Lower leg skin (tissue), 4 donors: ENCODE results near the gene P2RX6. TPM values are rescaled to one million over a fixed set of nuclear protein-coding genes. Genes with fewer than 3 reads are reported as not detected.

Source experiments
- DNase-seq, 2 donors: peaks; one replicate each; pipeline ENCODE4 v3.0.0-alpha.2; 2019; ENCODE audit warnings: low spot score in 2 of 2
- H3K4me3 ChIP-seq: fragments of 200-600 bp; sonication (generic); 2 replicates; pipeline ENCODE4 v1.5.1; 2017; ENCODE audit warnings: mild to moderate bottlenecking, low read depth; ENCODE audit not compliant: poor library complexity, severe bottlenecking
- POLR2A ChIP-seq, 2 donors: fragments of 450-650 bp; IDR thresholded peaks; one replicate each; pipeline ENCODE4 v1.6.1; 2016 to 2017; ENCODE audit warnings: antibody characterized with exemption in 2 of 2, mild to moderate bottlenecking in 1 of 2, moderate library complexity in 1 of 2
- WGBS, 2 donors: methylation state at CpG; one replicate each; pipeline ENCODE4 v1.1.5; 2018; 5-methylcytosine and 5-hydroxymethylcytosine counted together
- intact Hi-C: fragments of 100-400 bp; cut with DNase I; formaldehyde crosslinking; loops from one replicate; pipeline ENCODE4 v1.15.0; 2023; ENCODE audit warnings: low total_unique reads
- total RNA-seq, 4 donors: library from RNA; depleted of rRNA; stranded (reverse); fragments of >200 nt; gene quantifications; one replicate each; pipeline ENCODE4 v1.1.0, GENCODE V29; 2016
- TF ChIP-seq, protein P1 (sequence below), 3 donors: fragments of 450-650 bp; IDR thresholded peaks; one replicate each; pipeline ENCODE4 v1.5.1; 2016; ENCODE audit warnings: antibody characterized with exemption in 3 of 3, mild to moderate bottlenecking in 3 of 3, moderate library complexity in 2 of 3

P2RX6 gene
- total RNA-seq, 4 donors from 2014 or later, result 0.12 to 2.6 (median 0.87) TPM

DNA sequence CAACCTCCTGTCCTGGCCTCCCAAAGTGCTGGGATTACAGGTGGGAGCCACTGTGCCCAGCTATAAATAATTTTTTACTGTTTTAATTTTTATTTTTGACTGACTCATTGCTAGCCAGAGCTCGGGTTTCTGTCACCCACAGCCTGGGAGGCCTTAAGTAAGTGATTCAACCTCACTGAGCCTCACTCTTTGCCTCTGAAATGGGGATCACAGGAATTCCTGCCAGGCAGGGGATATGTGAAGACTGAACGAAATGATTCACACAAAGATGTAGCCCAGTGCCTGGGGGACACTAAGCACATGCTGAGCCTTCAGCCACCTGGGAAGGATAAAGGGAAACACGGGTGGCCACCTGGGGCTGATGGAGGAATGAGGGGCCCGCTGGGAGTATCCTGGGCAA, 27.0 kb downstream of the P2RX6 start:
- TF ChIP-seq, protein P1, sequence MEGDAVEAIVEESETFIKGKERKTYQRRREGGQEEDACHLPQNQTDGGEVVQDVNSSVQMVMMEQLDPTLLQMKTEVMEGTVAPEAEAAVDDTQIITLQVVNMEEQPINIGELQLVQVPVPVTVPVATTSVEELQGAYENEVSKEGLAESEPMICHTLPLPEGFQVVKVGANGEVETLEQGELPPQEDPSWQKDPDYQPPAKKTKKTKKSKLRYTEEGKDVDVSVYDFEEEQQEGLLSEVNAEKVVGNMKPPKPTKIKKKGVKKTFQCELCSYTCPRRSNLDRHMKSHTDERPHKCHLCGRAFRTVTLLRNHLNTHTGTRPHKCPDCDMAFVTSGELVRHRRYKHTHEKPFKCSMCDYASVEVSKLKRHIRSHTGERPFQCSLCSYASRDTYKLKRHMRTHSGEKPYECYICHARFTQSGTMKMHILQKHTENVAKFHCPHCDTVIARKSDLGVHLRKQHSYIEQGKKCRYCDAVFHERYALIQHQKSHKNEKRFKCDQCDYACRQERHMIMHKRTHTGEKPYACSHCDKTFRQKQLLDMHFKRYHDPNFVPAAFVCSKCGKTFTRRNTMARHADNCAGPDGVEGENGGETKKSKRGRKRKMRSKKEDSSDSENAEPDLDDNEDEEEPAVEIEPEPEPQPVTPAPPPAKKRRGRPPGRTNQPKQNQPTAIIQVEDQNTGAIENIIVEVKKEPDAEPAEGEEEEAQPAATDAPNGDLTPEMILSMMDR (IDR thresholded peaks at IDR 0.05), result no peak
- TF ChIP-seq POLR2A (IDR thresholded peaks at IDR 0.05), result no peak
- 77 to 78% methylated on average over 4 of the region's 4 CpGs for WGBS, 2 donors
- DNase-seq, result no peak
- no peak overlapping the region for H3K4me3 ChIP-seq
- intact Hi-C loops, result no loop called here

DNA sequence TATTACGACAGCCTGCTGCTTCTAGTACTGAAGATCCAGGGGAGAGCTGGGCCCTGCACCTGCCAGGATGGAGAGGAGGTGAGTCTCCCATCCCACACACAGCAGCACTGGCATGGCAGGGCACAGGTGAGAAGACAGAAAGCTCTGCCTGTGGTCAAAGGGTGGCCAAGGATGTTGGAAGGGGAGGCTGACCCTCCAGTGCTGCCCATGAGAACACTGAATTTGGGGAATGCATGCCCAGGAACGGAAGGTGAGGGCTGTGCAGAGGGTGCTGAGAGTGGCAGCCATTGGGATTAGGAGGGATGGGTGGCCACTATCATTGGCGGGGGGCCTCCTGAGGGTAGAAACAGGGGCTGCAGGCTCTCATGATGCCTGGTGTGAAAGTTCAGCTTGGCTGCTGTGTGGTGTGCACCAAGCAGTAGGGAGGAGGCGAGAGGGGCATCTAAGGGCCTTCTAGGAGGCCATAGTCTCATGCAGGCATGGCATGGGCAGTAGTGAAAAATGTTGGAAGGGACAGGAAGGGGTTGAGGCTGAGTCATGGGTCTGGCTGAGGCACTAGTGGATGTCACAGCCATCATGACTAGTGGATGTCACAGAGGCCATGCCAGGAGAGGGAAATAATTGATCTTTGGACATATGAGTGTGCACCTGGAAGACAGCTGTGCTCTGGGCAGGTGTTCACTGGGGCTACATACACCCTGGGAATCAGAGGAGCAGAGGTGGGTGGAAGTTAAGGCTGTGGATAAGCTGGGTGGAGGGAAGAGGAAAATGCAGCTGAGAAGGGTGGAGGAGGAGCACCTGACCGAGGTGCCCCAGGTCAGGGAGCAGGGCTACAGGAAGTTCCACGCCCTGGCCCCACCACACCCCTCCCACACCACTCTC, 28.3 kb downstream of the P2RX6 start:
- 78 to 81% methylated on average over 6 of the region's 6 CpGs for WGBS, 2 donors
- intact Hi-C loops, result no loop called here
- no peak overlapping the region for H3K4me3 ChIP-seq
- no peak for DNase-seq
- TF ChIP-seq POLR2A (IDR thresholded peaks at IDR 0.05), result no peak
- TF ChIP-seq, protein P1 (IDR thresholded peaks at IDR 0.05), result no peak

DNA sequence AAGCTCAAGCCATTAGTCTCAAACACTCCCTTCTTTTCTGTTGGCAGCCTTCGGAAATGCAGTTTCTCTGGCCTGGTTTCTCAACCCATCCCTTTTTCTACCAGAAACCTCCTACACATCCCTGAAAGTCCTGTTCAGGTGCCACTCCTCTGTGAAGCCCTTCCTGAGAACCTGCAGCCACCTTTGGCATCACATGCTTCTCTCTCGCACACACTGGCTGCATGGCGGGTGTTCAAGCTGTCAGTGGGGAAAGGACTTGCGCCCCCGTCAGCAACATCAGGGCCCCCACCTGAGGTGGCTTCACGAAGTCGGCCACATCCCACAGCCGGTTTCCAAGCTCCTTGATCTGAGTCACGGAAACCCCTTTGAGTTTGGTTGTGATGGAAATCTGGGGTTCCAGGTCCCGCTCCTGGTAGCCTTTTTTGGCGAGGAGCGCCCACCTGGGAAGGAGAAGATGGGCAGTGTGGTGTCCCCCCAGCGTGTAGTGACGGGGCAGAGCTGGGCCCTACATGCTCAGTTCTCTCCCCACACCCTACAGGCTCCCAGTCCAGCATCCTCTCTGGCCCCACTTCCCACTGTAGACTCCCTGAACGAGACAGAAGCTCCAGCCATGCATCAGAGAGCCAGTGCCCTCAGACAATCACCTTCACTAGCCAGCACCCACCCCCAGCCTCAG, 29.0 kb downstream of the P2RX6 start:
- TF ChIP-seq POLR2A (IDR thresholded peaks at IDR 0.05), result no peak
- TF ChIP-seq, protein P1 (IDR thresholded peaks at IDR 0.05), result no peak
- 86% methylated on average over 15 of the region's 15 CpGs for WGBS, 2 donors
- intact Hi-C loops, result no loop called here
- no peak overlapping the region for H3K4me3 ChIP-seq
- DNase-seq, result no peak

DNA sequence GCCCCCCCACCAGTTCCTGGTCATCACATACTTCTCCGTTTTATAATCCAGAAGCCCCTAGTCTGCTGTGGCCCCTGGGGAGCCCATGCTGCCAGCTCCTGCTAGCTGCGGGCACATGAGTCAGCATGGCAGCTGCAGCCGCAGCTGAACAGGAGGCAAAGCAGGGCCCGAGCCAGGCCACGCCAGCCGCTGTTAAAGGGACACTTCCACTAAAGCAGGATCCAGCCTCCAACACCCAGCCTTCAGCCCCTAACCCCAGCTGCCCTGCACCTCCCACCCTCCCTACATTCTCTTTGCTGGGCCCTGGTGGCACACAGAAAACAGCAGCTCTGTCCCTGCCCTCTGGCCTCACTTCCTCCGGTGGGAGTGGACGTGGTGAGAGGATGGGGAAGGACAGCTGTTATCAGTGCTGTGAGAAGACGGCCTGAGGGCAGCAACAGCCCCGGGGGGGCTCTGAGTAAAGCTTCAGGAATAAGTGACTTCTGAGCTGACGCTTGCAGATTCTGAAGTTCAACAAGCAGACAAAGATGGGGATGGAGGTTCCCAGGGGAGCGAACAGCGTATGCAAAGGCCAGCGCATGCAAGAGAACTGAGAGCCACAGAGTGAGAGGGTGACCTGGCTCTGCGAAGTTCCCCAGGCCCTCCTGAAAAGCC, 30.1 kb downstream of the P2RX6 start:
- TF ChIP-seq POLR2A (IDR thresholded peaks at IDR 0.05), result no peak
- TF ChIP-seq, protein P1 (IDR thresholded peaks at IDR 0.05), result no peak
- WGBS, 2 donors, result 7 to 10% methylated on average over 15 of the region's 15 CpGs
- intact Hi-C loops, result no loop called here
- no peak overlapping the region for H3K4me3 ChIP-seq
- DNase-seq, result no peak

DNA sequence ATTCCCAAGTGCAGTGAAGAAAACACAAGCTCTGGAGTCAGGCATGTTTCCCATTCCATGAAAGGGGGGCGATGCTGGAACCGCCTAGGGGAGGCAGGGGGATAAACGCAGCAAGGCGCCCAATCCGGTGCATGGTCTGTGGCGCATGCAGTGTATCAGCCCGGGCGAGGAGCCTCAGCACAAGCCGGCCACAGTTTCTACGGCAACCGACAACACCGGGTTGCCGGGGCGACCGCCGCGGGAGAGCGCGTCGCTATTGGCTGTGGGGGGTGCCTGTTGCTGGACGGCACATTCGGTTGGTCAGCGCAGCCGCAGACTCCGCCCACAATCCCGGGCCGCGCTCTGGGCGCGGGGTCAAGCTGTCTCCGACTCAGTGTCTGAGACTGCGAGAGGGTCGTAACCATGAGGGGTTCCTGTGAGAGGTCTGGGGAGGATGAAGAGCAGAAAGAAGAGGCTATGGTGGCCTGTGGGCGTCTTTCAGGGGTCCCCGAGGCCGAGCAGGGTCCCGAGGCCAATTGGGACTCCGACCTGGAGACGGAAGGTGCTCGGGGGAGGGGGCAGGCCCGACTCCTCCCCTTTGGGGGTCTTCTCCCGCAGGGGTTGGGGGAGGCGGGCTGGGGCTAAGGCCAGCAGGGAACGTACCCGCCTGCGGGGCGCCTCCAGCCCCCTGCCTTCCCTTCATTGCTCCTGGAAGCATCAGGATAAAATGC, 30.8 kb downstream of the P2RX6 start, which contains the start of gene LRRC74B:
TSS of gene LRRC74B (plus strand) at position 362 of the 710 bp plus-strand sequence. CDS start at position 403, 41 bp downstream.
- WGBS, 2 donors, result 11 to 12% methylated on average over 30 to 46 of the region's 47 CpGs
- no peak for TF ChIP-seq POLR2A (IDR thresholded peaks at IDR 0.05)
- TF ChIP-seq, protein P1 (IDR thresholded peaks at IDR 0.05), result no peak
- H3K4me3 ChIP-seq, result no peak within 1 kb of the TSS
- intact Hi-C loops, result no loop called here
- DNase-seq, result peak; percentile 68 to 94
